OCI-LY1 (cell line): Measurements from ENCODE around the gene CLSTN3.

Source experiments
- H2AFZ ChIP-seq: fragments of 200-600 bp; sonication (generic), shearing (Covaris generic); 2 replicates; pipeline ENCODE4 v1.6.0; 2014; ENCODE audit warnings: antibody characterized with exemption, mild to moderate bottlenecking, low read length
- H3F3A ChIP-seq: fragments of 200-600 bp; sonication (generic), shearing (Covaris generic); 2 replicates; pipeline ENCODE4 v1.6.0; 2014; ENCODE audit warnings: mild to moderate bottlenecking, antibody characterized with exemption, low read length, moderate library complexity; ENCODE audit not compliant: insufficient read depth
- H3K27ac ChIP-seq: fragments of 200-600 bp; sonication (generic); 2 replicates; pipeline ENCODE4 v1.5.1; 2014; ENCODE audit warnings: low read length, mixed run types, mild to moderate bottlenecking, low read depth; ENCODE audit not compliant: poor library complexity, severe bottlenecking
- H3K27me3 ChIP-seq: fragments of 200-600 bp; sonication (generic); 2 replicates; pipeline ENCODE4 v1.6.0; 2014; ENCODE audit warnings: antibody characterized with exemption, mild to moderate bottlenecking, low read length, moderate library complexity; ENCODE audit not compliant: insufficient read depth
- H3K36me3 ChIP-seq: fragments of 200-600 bp; sonication (generic); 2 replicates; pipeline ENCODE4 v1.6.1; 2014; ENCODE audit warnings: mild to moderate bottlenecking, antibody characterized with exemption, low read length, moderate library complexity, mixed read lengths; ENCODE audit not compliant: insufficient read depth
- H3K4me1 ChIP-seq: fragments of 200-600 bp; sonication (generic); 2 replicates; pipeline ENCODE4 v1.5.1; 2014; ENCODE audit warnings: mild to moderate bottlenecking, low read length, moderate library complexity; ENCODE audit not compliant: insufficient read depth, severe bottlenecking
- H3K4me2 ChIP-seq: fragments of 200-600 bp; sonication (generic), shearing (Covaris generic); 2 replicates; pipeline ENCODE4 v1.6.1; 2014; ENCODE audit warnings: low read length
- H3K4me3 ChIP-seq: fragments of 200-600 bp; sonication (generic); 2 replicates; pipeline ENCODE4 v1.5.1; 2014; ENCODE audit warnings: low read length, low read depth, mild to moderate bottlenecking, mixed read lengths; ENCODE audit not compliant: poor library complexity, severe bottlenecking
- H3K79me2 ChIP-seq: fragments of 200-600 bp; shearing (Covaris generic); 2 replicates; pipeline ENCODE4 v1.6.1; 2016; ENCODE audit warnings: mixed run types, low read length, mixed read lengths; ENCODE audit not compliant: insufficient read depth
- H3K9ac ChIP-seq: fragments of 200-600 bp; sonication (generic), shearing (Covaris generic); 2 replicates; pipeline ENCODE4 v1.6.1; 2014; ENCODE audit warnings: mild to moderate bottlenecking, low read length, mixed read lengths
- H3K9me2 ChIP-seq: fragments of 200-600 bp; sonication (generic), shearing (Covaris generic); 2 replicates; pipeline ENCODE4 v1.6.1; 2014; ENCODE audit warnings: low read depth, mild to moderate bottlenecking, low read length, mixed read lengths
- H3K9me3 ChIP-seq: fragments of 200-600 bp; shearing (Covaris generic); 2 replicates; pipeline ENCODE4 v1.6.1; 2014; ENCODE audit warnings: low read length, mixed read lengths
- H4K20me1 ChIP-seq: fragments of 200-600 bp; sonication (generic), shearing (Covaris generic); 2 replicates; pipeline ENCODE4 v1.6.0; 2016; ENCODE audit warnings: mild to moderate bottlenecking, low read length; ENCODE audit not compliant: insufficient read depth
- CTCF ChIP-seq: fragments of 200-600 bp; sonication (generic), shearing (Covaris generic); IDR thresholded peaks from 2 replicates; pipeline ENCODE4 v1.5.1; 2017; ENCODE audit warnings: mild to moderate bottlenecking, antibody characterized with exemption, low read length, moderate library complexity, mixed read lengths
- EZH2 ChIP-seq: fragments of 200-600 bp; sonication (generic), shearing (Covaris generic); IDR thresholded peaks from 2 replicates; pipeline ENCODE4 v1.8.0; 2017; ENCODE audit warnings: borderline replicate concordance, mixed run types, mild to moderate bottlenecking, antibody characterized with exemption, low read length, moderate library complexity, mixed read lengths

CLSTN3 gene

GRCh38 chr12:7096979-7097378 lies 33.2 kb upstream of the CLSTN3 start:
- H3K79me2 ChIP-seq: no peaks in the 10 kb centered on the region
- H3K9ac ChIP-seq: no peak overlapping the region
- peaks cover 5% of the 10 kb centered on the region; the same call in 1 of the 2 replicates for H3K27me3 ChIP-seq
- H3K27ac ChIP-seq: no peak overlapping the region
- no peaks in the 10 kb centered on the region for H3K9me2 ChIP-seq
- no peaks in the 10 kb centered on the region for H3K4me1 ChIP-seq
- H4K20me1 ChIP-seq: no peaks in the 10 kb centered on the region
- H2AFZ ChIP-seq: no peak overlapping the region
- no peak for TF ChIP-seq EZH2
- TF ChIP-seq CTCF: no peak
- H3K4me2 ChIP-seq: no peak overlapping the region
- no peak overlapping the region for H3K4me3 ChIP-seq
- H3K9me3 ChIP-seq: no peaks in the 10 kb centered on the region
- H3F3A ChIP-seq: no peaks in the 10 kb centered on the region
- H3K36me3 ChIP-seq: no peaks in the 10 kb centered on the region

GRCh38 chr12:7099290-7099996 lies 30.7 kb upstream of the CLSTN3 start:
- no peak overlapping the region for H3K9ac ChIP-seq
- H3K27ac ChIP-seq: no peak overlapping the region
- no peaks in the 10 kb centered on the region for H3K9me3 ChIP-seq
- H3K4me2 ChIP-seq: no peak overlapping the region
- H3K4me1 ChIP-seq: no peaks in the 10 kb centered on the region
- no peaks in the 10 kb centered on the region for H3K9me2 ChIP-seq
- H3K36me3 ChIP-seq: no peaks in the 10 kb centered on the region
- H3K4me3 ChIP-seq: no peak overlapping the region
- H2AFZ ChIP-seq: no peak overlapping the region
- H3K27me3 ChIP-seq: no peaks in the 10 kb centered on the region
- no peaks in the 10 kb centered on the region for H3F3A ChIP-seq
- no peaks in the 10 kb centered on the region for H3K79me2 ChIP-seq
- TF ChIP-seq EZH2 (no peak), CTCF (no peak)
- no peaks in the 10 kb centered on the region for H4K20me1 ChIP-seq

- no peak overlapping the region for H2AFZ ChIP-seq
- H3K27ac ChIP-seq: no peak overlapping the region
- no peak for TF ChIP-seq CTCF
- TF ChIP-seq EZH2: no peak
- H3K27me3 ChIP-seq: no peaks in the 10 kb centered on the region
- H3F3A ChIP-seq: no peaks in the 10 kb centered on the region
- no peaks in the 10 kb centered on the region for H3K4me1 ChIP-seq
- H4K20me1 ChIP-seq: no peaks in the 10 kb centered on the region
- no peaks in the 10 kb centered on the region for H3K79me2 ChIP-seq
- H3K36me3 ChIP-seq: no peaks in the 10 kb centered on the region
- H3K9me3 ChIP-seq: no peaks in the 10 kb centered on the region
- no peak overlapping the region for H3K9ac ChIP-seq
- no peak overlapping the region for H3K4me2 ChIP-seq
- no peak overlapping the region for H3K4me3 ChIP-seq
- H3K9me2 ChIP-seq: no peaks in the 10 kb centered on the region
These were observed 29.9 kb upstream of the CLSTN3 start for GRCh38 chr12:7100239-7100638.
